GM18858 (cell line): Measurements from ENCODE around the gene DUS2.
"Not testable (repeated sequence)": the region's sequence is repeated elsewhere in the genome, so short reads cannot be mapped to it uniquely, and the experiment has no call there.

ENCODE experiments used
- ATAC-seq: cut with Tn5 transposase; IDR thresholded peaks from one replicate; pipeline ENCODE4 v1.9.1; 2021; ENCODE audit not compliant: unreplicated experiment

The DUS2 gene

GRCh38 chr16:68116256-68116867 is 93.3 kb downstream of the DUS2 start:
- no peak for ATAC-seq

DNA sequence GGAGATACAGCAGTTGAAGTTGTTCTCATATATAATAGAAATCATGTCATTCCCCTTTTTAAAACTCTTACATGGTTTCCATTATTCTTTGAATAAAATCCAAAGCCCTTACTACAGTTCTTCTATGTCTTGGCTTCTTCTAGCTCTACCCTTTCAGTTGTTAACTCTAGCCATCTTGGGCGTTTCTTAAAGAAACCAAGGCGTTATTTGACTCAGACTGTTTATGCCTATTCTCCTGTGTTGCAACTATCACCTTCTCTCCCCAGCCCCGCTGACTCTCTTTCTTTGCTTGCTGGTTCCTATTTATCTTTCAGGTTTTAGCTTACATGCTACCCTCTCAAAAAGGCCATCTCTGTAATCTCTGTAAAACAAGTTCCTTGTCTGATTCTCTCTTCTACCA is 94.8 kb downstream of the DUS2 start:
- ATAC-seq: no peak

GRCh38 chr16:68118954-68119353 is 95.9 kb downstream of the DUS2 start:
- ATAC-seq: not testable (repeated sequence)

GRCh38 chr16:68120496-68120895 is 97.4 kb downstream of the DUS2 start:
- ATAC-seq: not testable (repeated sequence)

DNA sequence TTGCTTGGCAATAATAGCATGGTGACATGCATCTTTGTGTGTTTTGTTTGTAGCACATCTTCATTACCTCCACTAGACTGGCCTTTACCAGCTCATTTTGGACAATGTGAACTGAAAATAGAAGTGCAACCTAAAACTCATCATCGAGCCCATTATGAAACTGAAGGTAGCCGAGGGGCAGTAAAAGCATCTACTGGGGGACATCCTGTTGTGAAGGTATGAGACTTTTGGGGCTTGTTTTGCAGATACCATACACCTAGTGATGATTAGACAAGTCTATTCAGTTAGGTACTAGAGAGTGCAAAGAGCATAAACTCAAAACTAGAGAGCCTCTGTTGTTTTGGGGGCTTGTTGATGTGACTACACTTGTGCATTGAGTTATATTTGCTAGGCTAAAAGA is 103.3 kb downstream of the DUS2 start:
- no peak for ATAC-seq

GRCh38 chr16:68128577-68129305 is 105.7 kb downstream of the DUS2 start:
- ATAC-seq: no peak
